ENCODE results near the gene BCAT1.

GRCh38 chr12:24900196-24900595 lies 48.7 kb downstream of the BCAT1 start:
- no peak for TF ChIP-seq NR2C2 (CRISPR knock-in tag; IDR thresholded peaks at IDR 0.05)
- no peak for TF ChIP-seq NR2C2 (tag; IDR thresholded peaks at IDR 0.05)
- no peak for TF ChIP-seq OTX1 (CRISPR knock-in tag; IDR thresholded peaks at IDR 0.05)
- TF ChIP-seq NR1H2 (CRISPR knock-in tag; IDR thresholded peaks at IDR 0.05) = no peak
- TF ChIP-seq CBX2 (IDR thresholded peaks at IDR 0.05; ENCODE audit: insufficient read depth, low read length, poor library complexity, severe bottlenecking) = no peak
- no peak for TF ChIP-seq REST (IDR thresholded peaks at IDR 0.05; ENCODE audit: borderline replicate concordance)
- no peak for TF ChIP-seq REST (CRISPR knock-in tag; IDR thresholded peaks at IDR 0.05; ENCODE audit: low read depth)
- TF ChIP-seq EGR1 (conservative IDR thresholded peaks at IDR 0.05) = no peak
- TF ChIP-seq CTCF (IDR thresholded peaks at IDR 0.05 in 2 of 3, conservative IDR thresholded peaks at IDR 0.05 in 1 of 3; ENCODE audit: insufficient read depth in 2 of 3, low read depth in 1 of 3, low read length in 3 of 3) = no peak
- no peak for TF ChIP-seq ETS1 (conservative IDR thresholded peaks at IDR 0.05; ENCODE audit: control insufficient read depth, low read depth, low read length)
- TF ChIP-seq MIER1 (IDR thresholded peaks at IDR 0.05; ENCODE audit: low read depth) = no peak
- TF ChIP-seq ZNF407 (IDR thresholded peaks at IDR 0.05; ENCODE audit: low read depth) = no peak
- no peak for TF ChIP-seq MAFG (tag; conservative IDR thresholded peaks at IDR 0.05)
